ENCODE measurements around the gene RBPMS2.
"Not testable (repeated sequence)": the region's sequence is repeated elsewhere in the genome, so short reads cannot be mapped to it uniquely, and the experiment has no call there.

RBPMS2 gene

GRCh38 chr15:64775551-64776401 lies at the start of gene RBPMS2:
Gene RBPMS2 (minus strand): TSS chr15:64775589. CDS start chr15:64775319, 270 bp downstream.
- DNase-seq, result no peak

GRCh38 chr15:64824929-64825430 lies 49.6 kb upstream of the RBPMS2 start:
- no peak for DNase-seq

- no peak for DNase-seq
Measured at GRCh38 chr15:64816452-64816851, 41.1 kb upstream of the RBPMS2 start.

GRCh38 chr15:64814965-64815364 lies 39.6 kb upstream of the RBPMS2 start:
- DNase-seq, result not testable (repeated sequence)

GRCh38 chr15:64814283-64814682 lies 38.9 kb upstream of the RBPMS2 start:
- not testable (repeated sequence) for DNase-seq

- no peak for DNase-seq
Measured at GRCh38 chr15:64813075-64813474, 37.7 kb upstream of the RBPMS2 start.

GRCh38 chr15:64810497-64811326 lies 35.3 kb upstream of the RBPMS2 start:
- no peak for DNase-seq

- peak; percentile 90 for DNase-seq
Measured at GRCh38 chr15:64809649-64810496, 34.5 kb upstream of the RBPMS2 start.

- DNase-seq, result no peak
Measured at GRCh38 chr15:64808785-64809453, 33.5 kb upstream of the RBPMS2 start.

- DNase-seq, result no peak
Measured at GRCh38 chr15:64807751-64808222, 32.4 kb upstream of the RBPMS2 start.

- no peak for DNase-seq
Measured at GRCh38 chr15:64807051-64807749, 31.8 kb upstream of the RBPMS2 start.

- no peak for DNase-seq
Measured at GRCh38 chr15:64806509-64806908, 31.1 kb upstream of the RBPMS2 start.

- DNase-seq, result no peak
Measured at GRCh38 chr15:64804619-64805018, 29.2 kb upstream of the RBPMS2 start.

- no peak for DNase-seq
Measured at GRCh38 chr15:64803526-64803925, 28.1 kb upstream of the RBPMS2 start.

- no peak for DNase-seq
Measured at GRCh38 chr15:64800476-64800875, 25.1 kb upstream of the RBPMS2 start.

- not testable (repeated sequence) for DNase-seq
Measured at GRCh38 chr15:64798905-64799304, 23.5 kb upstream of the RBPMS2 start.

- DNase-seq, result not testable (repeated sequence)
Measured at GRCh38 chr15:64795921-64796320, 20.5 kb upstream of the RBPMS2 start.

- not testable (repeated sequence) for DNase-seq
Measured at GRCh38 chr15:64795299-64795698, 19.9 kb upstream of the RBPMS2 start.

- DNase-seq, result no peak
Measured at GRCh38 chr15:64792282-64792681, 16.9 kb upstream of the RBPMS2 start.

- DNase-seq, result no peak
Measured at GRCh38 chr15:64791401-64791800, 16.0 kb upstream of the RBPMS2 start.

- DNase-seq, result no peak
Measured at GRCh38 chr15:64783796-64784195, 8.4 kb upstream of the RBPMS2 start.
